GM19023 (cell line): ENCODE results near the gene DEDD.
A peak's percentile ranks its signal among the peaks of the same experiment; 100 is the strongest.

Experiments used
- ATAC-seq: cut with Tn5 transposase; IDR thresholded peaks from one replicate; pipeline ENCODE4 v1.9.1; 2021; ENCODE audit warnings: mild to moderate bottlenecking, moderate library complexity; ENCODE audit not compliant: unreplicated experiment

Gene DEDD

DNA sequence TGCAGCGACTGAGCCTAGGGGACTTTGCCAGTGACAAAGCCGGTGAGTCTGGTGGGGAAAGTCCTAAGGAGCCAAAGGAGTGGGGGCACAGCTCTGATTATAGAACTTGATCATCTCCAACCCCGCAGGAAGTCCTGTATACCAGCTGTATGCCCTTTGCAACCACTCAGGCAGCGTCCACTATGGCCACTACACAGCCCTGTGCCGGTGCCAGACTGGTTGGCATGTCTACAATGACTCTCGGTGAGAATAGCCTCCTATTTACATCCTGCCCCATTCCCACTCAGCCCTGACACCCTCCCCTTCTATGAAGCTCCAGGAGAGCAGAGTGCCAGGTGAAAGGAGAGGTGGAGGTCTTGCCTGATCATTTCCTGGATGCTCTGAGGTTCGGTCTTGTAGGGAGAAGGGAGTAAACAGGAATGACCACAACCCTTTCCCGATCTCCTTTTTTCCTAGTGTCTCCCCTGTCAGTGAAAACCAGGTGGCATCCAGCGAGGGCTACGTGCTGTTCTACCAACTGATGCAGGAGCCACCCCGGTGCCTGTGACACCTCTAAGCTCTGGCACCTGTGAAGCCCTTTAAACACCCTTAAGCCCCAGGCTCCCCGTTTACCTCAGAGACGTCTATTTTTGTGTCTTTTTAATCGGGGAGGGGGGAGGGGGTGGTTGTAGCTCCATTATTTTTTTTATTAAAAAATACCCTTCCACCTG lies 32.6 kb upstream of the DEDD start:
- no peak for ATAC-seq

GRCh38 chr1:161163793-161164192 lies 31.3 kb upstream of the DEDD start:
- no peak for ATAC-seq

DNA sequence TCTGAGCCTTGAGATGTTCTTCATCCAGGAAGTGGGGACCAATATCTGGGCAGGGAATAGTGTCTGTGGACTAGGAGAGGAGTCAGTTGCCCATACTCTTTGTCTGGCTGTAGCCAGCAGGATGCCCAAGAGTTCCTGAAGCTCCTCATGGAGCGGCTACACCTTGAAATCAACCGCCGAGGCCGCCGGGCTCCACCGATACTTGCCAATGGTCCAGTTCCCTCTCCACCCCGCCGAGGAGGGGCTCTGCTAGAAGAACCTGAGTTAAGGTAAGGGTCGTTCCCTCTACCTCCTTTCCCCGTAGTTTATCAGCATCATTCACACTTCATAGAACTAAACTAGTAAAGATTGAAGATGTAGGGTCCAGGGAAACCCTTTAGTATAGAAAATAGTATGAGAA lies 30.3 kb upstream of the DEDD start:
- no peak for ATAC-seq

DNA sequence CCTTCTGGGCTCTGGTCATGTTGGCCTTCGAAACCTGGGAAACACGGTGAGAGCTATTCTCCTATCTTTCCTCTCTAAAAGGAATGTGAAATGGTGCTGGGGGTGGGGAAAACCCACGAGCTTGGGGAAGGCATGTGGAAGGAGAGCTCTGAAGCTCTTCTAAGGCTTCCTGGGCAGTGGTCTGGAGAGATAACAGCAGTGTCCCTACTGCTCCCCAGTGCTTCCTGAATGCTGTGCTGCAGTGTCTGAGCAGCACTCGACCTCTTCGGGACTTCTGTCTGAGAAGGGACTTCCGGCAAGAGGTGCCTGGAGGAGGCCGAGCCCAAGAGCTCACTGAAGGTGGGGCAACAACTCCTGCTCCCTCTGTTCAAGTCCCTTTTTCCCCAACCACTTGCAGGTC lies 29.6 kb upstream of the DEDD start:
- ATAC-seq = no peak

- ATAC-seq = no peak
These were observed 29.2 kb upstream of the DEDD start for GRCh38 chr1:161161652-161162051.

GRCh38 chr1:161160671-161161145 lies 28.2 kb upstream of the DEDD start:
- ATAC-seq = no peak

DNA sequence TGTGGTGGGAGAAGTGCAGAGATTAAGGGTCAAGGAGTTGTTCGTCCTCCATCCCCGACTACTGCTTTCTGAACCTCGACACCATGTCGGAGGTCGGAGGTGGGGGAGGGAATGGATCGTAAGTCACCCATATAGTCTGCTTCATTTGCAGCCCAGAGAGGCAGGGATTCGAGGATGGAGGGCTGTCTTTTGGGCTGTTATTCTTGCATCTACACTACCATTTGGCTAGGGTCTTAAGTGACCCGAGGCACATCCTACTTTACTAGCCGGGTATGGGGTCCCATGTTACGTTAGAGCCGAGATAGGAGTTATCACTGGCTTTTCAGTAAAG lies 27.4 kb upstream of the DEDD start:
- peak; percentile 34 for ATAC-seq

DNA sequence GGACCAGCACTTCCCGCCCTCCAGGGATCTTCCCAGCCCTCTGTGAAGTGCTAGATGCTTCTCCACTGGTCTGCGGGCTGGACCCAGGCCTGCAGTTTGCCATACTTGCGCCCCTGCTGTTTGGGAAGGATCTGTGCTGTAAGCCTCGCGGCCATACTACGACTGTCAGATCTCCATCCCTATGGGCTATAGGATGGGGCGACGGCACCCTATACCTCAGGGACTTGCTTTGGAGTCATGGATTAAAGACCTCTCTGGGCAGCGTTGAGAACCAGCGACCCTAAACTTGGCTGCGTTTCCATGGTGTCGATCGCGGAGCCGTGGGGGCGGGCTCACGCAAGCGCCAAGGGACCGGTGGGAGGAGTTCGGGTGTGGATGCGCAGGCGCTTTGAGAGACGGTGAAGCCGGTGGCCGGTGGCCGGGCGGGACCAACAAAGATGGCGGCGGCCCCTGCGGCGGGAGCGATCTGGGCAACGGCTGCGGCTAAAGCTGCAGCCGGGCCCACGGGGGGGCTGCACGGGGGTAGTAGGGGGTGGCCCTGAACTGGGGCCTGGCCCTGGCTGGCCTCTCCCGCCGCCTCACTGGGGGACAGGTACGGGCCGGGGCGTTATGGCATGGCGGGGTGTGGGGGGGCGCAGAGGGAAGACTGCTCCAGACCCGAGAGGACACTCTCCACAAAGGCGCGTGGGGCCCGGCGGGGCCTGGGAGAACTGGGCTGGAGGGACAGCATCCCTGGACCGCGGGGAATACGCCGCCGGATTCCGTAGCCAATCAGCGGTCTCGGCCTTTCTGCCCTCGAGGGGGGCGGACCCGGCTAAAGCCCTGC lies 26.8 kb upstream of the DEDD start, which contains the start of gene USP21:
Gene USP21 (plus strand): TSS at position 414 of the 826 bp plus-strand sequence. CDS start 1,141 bp downstream, outside the sequence.
- ATAC-seq = peak; percentile 86

- no peak for ATAC-seq
These were observed 26.0 kb upstream of the DEDD start for GRCh38 chr1:161158316-161159010.

- ATAC-seq = no peak
These were observed 25.4 kb upstream of the DEDD start for GRCh38 chr1:161157867-161158266.

DNA sequence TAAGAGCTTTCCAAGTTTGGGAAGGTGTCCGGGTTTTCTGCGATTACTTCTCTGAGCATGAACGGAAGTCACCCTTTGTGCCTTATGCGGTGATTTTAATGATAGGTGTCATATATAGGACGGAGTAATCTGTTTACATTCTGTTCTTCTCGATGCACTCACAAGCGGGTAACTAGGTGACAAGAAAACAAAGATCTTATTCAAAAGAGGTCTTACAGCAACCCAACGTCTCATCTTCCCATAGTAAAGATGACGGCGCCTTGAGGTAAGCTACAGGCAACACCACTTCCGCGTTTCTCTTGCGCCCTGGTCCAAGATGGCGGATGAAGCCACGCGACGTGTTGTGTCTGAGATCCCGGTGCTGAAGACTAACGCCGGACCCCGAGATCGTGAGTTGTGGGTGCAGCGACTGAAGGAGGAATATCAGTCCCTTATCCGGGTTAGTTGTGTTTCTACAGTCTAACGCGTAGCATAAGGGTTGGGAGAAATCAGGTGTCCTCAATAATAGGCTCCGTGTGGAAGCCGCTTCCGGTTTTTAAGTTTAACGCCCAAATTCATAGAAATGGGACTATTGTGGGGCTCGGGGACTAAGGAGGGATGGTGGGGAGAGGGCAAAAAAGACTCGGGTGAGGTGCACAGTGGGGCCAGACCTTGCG lies 21.3 kb upstream of the DEDD start, which contains the start of gene UFC1:
Gene UFC1 (plus strand): TSS at position 297 of the 656 bp plus-strand sequence. CDS start 20 bp downstream, at position 317.
- ATAC-seq = peak; percentile 94

DNA sequence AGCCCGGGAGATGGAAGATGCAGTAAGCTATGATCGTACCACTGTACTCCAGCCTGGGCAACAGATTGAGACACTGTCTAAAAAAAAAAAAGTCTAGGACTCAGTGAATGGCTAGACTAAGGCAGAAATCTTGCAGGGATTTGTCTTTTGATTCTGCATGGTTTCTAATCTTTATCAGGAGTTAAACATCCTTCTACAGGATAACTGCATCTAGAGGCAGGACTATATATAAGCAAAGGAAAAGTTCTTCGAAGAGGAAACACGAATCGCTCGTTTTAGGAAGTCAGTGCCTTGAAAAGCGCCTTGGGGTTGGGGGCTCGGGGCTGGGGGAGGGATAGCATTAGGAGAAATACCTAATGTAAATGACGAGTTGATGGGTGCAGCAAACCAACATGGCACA lies 20.7 kb upstream of the DEDD start:
- ATAC-seq = no peak

GRCh38 chr1:161145832-161146231 lies 13.4 kb upstream of the DEDD start:
- ATAC-seq = no peak

GRCh38 chr1:161140755-161141400 lies 8.4 kb upstream of the DEDD start:
- ATAC-seq = no peak

GRCh38 chr1:161139766-161140165 lies 7.3 kb upstream of the DEDD start:
- no peak for ATAC-seq

- ATAC-seq = no peak
These were observed 6.0 kb upstream of the DEDD start for GRCh38 chr1:161138431-161138830.

- no peak for ATAC-seq
These were observed 5.4 kb upstream of the DEDD start for GRCh38 chr1:161137881-161138280.

- no peak for ATAC-seq
These were observed 813 bp upstream of the DEDD start for GRCh38 chr1:161133220-161133740.

DNA sequence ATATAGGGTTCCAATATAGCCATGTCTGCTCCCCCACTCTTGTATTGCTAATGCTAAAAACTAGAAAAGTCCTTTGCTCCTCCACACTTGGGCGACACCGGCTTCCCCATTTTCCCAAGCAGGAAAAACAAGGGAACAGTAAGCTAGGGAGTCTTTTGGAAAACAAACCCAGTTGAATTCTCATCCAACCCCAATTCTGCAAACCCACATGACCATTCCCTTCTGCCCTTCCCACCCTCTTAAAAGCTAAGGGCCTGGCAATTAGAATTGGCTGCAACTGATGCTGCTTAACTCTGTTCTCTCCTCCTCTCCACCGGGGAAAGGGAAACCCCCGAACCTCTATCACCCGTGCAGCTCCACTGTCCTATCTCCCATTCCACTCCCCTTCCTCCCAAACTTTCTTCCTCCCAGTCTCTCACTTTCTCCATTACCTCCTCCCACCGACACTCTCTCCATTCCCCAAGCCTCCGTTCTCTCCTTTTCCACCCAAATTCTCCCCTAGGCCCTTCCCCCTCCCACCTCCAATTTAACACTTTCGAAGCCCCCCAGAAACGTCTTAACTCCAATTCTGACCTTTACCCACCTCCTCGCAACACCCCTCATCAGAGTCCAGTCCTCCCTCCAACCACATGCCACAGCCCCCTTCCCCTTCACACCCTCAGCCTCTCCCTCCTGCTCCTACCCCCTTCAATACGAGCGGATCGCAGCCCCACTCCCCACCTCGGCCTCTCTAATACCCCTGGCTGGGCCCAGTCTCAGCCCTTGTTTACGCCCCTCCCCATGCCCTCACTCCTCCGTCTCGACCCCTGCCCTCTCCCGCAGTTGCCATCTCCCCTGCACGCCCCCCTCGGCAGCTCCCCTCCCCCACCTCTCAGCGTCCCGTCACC lies 701 bp downstream of the DEDD start:
- no peak for ATAC-seq
